GM12892 (cell line): Measurements from ENCODE around the gene CTAG1A.

ENCODE experiments used
- POLR2A ChIP-seq: IDR thresholded peaks from 2 replicates; pipeline ENCODE4 v1.6.1; 2011; ENCODE audit warnings: low read depth, low read length, control low read depth
- POLR2AphosphoS5 ChIP-seq: IDR thresholded peaks from 2 replicates; pipeline ENCODE4 v1.6.1; 2011; ENCODE audit warnings: low read depth, low read length, control low read depth

- TF ChIP-seq POLR2AphosphoS5 (no peak), POLR2A (no peak)
Observed at GRCh38 chrX:154545673-154546274, 39.2 kb upstream of the CTAG1A start.
